ENCODE measurements around the gene DOHH. TPM values are rescaled to one million over a fixed set of nuclear protein-coding genes. Genes with fewer than 3 reads are reported as not detected.

DOHH gene
- polyA plus RNA-seq, 1 donor (not counting 4 experiments of a cell fraction or from before 2014, with no cell fraction given): 4.2 TPM

DNA sequence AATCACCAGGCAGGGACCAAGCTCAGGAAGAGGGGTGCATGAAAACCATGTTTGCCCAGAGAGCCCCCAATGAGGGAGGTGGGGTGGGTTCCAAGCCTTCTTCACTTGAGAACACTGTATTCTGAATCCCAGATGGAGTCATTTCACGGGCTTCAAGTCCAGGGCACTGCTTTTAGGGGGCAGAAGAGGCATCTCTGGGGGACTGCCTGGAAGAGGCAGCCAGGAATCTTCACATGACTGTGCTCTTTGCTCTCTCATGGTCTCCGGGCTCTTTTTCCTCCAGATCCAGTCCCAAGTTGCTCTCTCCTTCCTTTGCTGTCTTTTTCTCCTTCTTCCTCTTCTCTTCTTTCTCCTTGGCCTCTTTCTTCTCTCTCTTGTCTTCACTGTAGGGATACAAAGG lies 25.9 kb downstream of the DOHH start:
- dilution Hi-C loops (cut with MboI; ENCODE audit: extremely low pct_ligation_motif_present, low sequenced_read_pairs): no loop called here
- Histone ChIP-seq H3K79me2 (ENCODE audit: control insufficient read depth, insufficient read depth, low read length) (no peaks in the 10 kb centered on the region), H4K20me1 (ENCODE audit: control insufficient read depth, extremely low read depth, insufficient read depth, low read length) (peaks cover 6% of the 10 kb centered on the region), H3K4me1 (ENCODE audit: control insufficient read depth, extremely low read depth, insufficient read depth, low read length) (no peaks in the 10 kb centered on the region), H3K9me3 (ENCODE audit: control insufficient read depth, low read depth, low read length) (no peaks in the 10 kb centered on the region), H3K9me1 (ENCODE audit: control insufficient read depth, extremely low read depth, insufficient read depth, low read length) (no peaks in the 10 kb centered on the region), H3K27ac (ENCODE audit: control insufficient read depth, insufficient read depth, low read length) (no peak overlapping the region), H3K4me2 (ENCODE audit: control insufficient read depth, extremely low read depth, insufficient read depth, low read depth, low read length) (no peak overlapping the region), H3K4me3 (ENCODE audit: control insufficient read depth in 2 of 3, extremely low read depth in 1 of 3, insufficient read depth in 2 of 3, low read depth in 1 of 3, low read length in 3 of 3) (no peak overlapping the region), H3K27me3 (ENCODE audit: control insufficient read depth, extremely low read depth, insufficient read depth, low read length) (peaks cover 20% of the 10 kb centered on the region), H2AFZ (ENCODE audit: control insufficient read depth, low read length) (no peak overlapping the region), H3K9ac (ENCODE audit: control insufficient read depth, extremely low read depth, insufficient read depth, low read length) (no peak overlapping the region), H3K36me3 (ENCODE audit: control insufficient read depth in 2 of 2, extremely low read depth in 1 of 2, insufficient read depth in 2 of 2, low read length in 2 of 2) (no peaks in the 10 kb centered on the region)
- no peak for FAIRE-seq
- DNase-seq (ENCODE audit: low read depth, low spot score): no peak
- TF ChIP-seq, protein P1, sequence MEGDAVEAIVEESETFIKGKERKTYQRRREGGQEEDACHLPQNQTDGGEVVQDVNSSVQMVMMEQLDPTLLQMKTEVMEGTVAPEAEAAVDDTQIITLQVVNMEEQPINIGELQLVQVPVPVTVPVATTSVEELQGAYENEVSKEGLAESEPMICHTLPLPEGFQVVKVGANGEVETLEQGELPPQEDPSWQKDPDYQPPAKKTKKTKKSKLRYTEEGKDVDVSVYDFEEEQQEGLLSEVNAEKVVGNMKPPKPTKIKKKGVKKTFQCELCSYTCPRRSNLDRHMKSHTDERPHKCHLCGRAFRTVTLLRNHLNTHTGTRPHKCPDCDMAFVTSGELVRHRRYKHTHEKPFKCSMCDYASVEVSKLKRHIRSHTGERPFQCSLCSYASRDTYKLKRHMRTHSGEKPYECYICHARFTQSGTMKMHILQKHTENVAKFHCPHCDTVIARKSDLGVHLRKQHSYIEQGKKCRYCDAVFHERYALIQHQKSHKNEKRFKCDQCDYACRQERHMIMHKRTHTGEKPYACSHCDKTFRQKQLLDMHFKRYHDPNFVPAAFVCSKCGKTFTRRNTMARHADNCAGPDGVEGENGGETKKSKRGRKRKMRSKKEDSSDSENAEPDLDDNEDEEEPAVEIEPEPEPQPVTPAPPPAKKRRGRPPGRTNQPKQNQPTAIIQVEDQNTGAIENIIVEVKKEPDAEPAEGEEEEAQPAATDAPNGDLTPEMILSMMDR (optimal IDR thresholded peaks at IDR 0.05 in 1 of 3, IDR thresholded peaks at IDR 0.05 in 1 of 3, conservative IDR thresholded peaks at IDR 0.05 in 1 of 3; ENCODE audit: extremely low read depth in 1 of 3, insufficient read depth in 2 of 3, low read length in 3 of 3): no peak
- TF ChIP-seq EZH2 (IDR thresholded peaks at IDR 0.05; ENCODE audit: low read length): no peak

DNA sequence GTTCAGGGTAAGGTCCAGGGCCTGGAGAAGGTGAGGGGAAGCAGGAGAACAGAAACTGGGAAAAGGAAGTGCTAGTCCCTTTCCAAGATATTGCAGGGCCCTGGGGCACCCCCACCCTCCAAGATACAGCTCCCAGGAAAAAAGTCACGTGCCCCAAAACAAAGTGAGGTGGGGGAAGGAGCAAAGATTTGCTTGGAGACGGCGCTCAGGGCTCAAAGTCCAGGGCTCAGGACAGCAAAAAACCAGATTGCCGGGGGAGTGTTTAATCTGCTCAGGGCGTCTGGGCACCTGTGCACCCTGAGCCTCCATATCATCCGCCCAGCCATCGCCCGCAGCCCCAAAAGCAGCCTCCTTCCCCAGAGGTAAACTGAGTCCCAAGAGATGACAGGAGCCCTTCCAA lies 26.5 kb downstream of the DOHH start:
- Histone ChIP-seq H3K9ac (ENCODE audit: control insufficient read depth, extremely low read depth, insufficient read depth, low read length) (no peak overlapping the region), H3K9me1 (ENCODE audit: control insufficient read depth, extremely low read depth, insufficient read depth, low read length) (no peaks in the 10 kb centered on the region), H3K27me3 (ENCODE audit: control insufficient read depth, extremely low read depth, insufficient read depth, low read length) (peaks cover 20% of the 10 kb centered on the region), H3K4me1 (ENCODE audit: control insufficient read depth, extremely low read depth, insufficient read depth, low read length) (no peaks in the 10 kb centered on the region), H3K27ac (ENCODE audit: control insufficient read depth, insufficient read depth, low read length) (no peak overlapping the region), H3K9me3 (ENCODE audit: control insufficient read depth, low read depth, low read length) (no peaks in the 10 kb centered on the region), H3K4me3 (ENCODE audit: control insufficient read depth in 2 of 3, extremely low read depth in 1 of 3, insufficient read depth in 2 of 3, low read depth in 1 of 3, low read length in 3 of 3) (no peak overlapping the region), H3K36me3 (ENCODE audit: control insufficient read depth in 2 of 2, extremely low read depth in 1 of 2, insufficient read depth in 2 of 2, low read length in 2 of 2) (no peaks in the 10 kb centered on the region), H3K4me2 (ENCODE audit: control insufficient read depth, extremely low read depth, insufficient read depth, low read depth, low read length) (no peak overlapping the region), H3K79me2 (ENCODE audit: control insufficient read depth, insufficient read depth, low read length) (no peaks in the 10 kb centered on the region), H4K20me1 (ENCODE audit: control insufficient read depth, extremely low read depth, insufficient read depth, low read length) (peaks cover 6% of the 10 kb centered on the region), H2AFZ (ENCODE audit: control insufficient read depth, low read length) (no peak overlapping the region)
- TF ChIP-seq, protein P1 (optimal IDR thresholded peaks at IDR 0.05 in 1 of 3, IDR thresholded peaks at IDR 0.05 in 1 of 3, conservative IDR thresholded peaks at IDR 0.05 in 1 of 3; ENCODE audit: extremely low read depth in 1 of 3, insufficient read depth in 2 of 3, low read length in 3 of 3): no peak
- no peak for TF ChIP-seq EZH2 (IDR thresholded peaks at IDR 0.05; ENCODE audit: low read length)
- dilution Hi-C loops (cut with MboI; ENCODE audit: extremely low pct_ligation_motif_present, low sequenced_read_pairs): no loop called here
- DNase-seq (ENCODE audit: low read depth, low spot score): no peak
- FAIRE-seq: no peak

Data from keratinocyte (primary cell).